Ovary (tissue), 3 donors: ENCODE data around the gene GTPBP8.

Experiments used
- EP300 ChIP-seq: sonication (generic); formaldehyde crosslinking; IDR thresholded peaks from one replicate; pipeline ENCODE4 v1.6.1; 2017; ENCODE audit warnings: antibody characterized with exemption
- POLR2A ChIP-seq: fragments of 450-650 bp; IDR thresholded peaks from one replicate; pipeline ENCODE4 v1.6.1; 2017; ENCODE audit warnings: antibody characterized with exemption, mild to moderate bottlenecking, moderate library complexity
- TF ChIP-seq, protein P1 (sequence below), 3 donors: fragments of 450-650 bp in 2 of 3; fragments of 200-600 bp in 1 of 3; IDR thresholded peaks; one replicate each; pipeline versions ENCODE4 v1.5.1 to v1.8.0; 2016 to 2022; ENCODE audit warnings: antibody characterized with exemption in 3 of 3, mild to moderate bottlenecking in 1 of 3
- donor health status: DM: no; HTN: no; CAD: no.

DNA sequence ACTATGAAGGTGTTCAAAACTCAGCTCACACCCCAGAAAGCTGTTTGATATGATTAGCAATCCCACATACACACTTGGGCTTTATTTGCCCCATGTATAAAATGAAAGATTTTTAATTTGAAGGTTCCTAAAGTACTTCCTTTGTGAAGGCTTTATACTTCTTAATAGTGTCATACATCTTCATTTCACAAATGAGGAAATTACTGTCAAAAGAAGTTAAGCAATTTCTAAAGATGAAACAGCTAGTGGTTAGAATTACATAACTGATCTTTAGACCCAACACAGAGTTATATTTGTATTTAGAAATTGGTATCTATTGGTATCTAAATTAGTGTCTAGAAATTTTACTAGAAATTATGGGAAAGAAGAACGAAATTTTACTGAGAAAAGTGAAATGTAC lies 23.0 kb upstream of the GTPBP8 start:
- TF ChIP-seq, protein P1, sequence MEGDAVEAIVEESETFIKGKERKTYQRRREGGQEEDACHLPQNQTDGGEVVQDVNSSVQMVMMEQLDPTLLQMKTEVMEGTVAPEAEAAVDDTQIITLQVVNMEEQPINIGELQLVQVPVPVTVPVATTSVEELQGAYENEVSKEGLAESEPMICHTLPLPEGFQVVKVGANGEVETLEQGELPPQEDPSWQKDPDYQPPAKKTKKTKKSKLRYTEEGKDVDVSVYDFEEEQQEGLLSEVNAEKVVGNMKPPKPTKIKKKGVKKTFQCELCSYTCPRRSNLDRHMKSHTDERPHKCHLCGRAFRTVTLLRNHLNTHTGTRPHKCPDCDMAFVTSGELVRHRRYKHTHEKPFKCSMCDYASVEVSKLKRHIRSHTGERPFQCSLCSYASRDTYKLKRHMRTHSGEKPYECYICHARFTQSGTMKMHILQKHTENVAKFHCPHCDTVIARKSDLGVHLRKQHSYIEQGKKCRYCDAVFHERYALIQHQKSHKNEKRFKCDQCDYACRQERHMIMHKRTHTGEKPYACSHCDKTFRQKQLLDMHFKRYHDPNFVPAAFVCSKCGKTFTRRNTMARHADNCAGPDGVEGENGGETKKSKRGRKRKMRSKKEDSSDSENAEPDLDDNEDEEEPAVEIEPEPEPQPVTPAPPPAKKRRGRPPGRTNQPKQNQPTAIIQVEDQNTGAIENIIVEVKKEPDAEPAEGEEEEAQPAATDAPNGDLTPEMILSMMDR (IDR thresholded peaks at IDR 0.05), result no peak
- TF ChIP-seq POLR2A (no peak), EP300 (no peak)
